SK-N-SH treated with all-trans-retinoic acid at 6 μM for 48 hours (cell line): Measurements from ENCODE around the gene ABHD12B.

Experiments
- ATAC-seq: fragments of 200-7000 bp; cut with Tn5 transposase; 3 replicates; pipeline ENCODE4 v1.9.1; 2020; ENCODE audit warnings: mild to moderate bottlenecking, moderate library complexity
- ARNTL ChIP-seq: fragments of 450-650 bp; formaldehyde crosslinking; IDR thresholded peaks from 2 replicates; pipeline ENCODE4 v1.5.0; 2020; ENCODE audit warnings: low read depth, mild to moderate bottlenecking, moderate library complexity, borderline replicate concordance
- BACH2 ChIP-seq: fragments of 250-450 bp; sonication (Bioruptor Pico); IDR thresholded peaks from 2 replicates; pipeline ENCODE4 v1.9.0; 2021; ENCODE audit warnings: mild to moderate bottlenecking, borderline replicate concordance
- CSDC2 ChIP-seq: fragments of 250-450 bp; sonication (Bioruptor Pico); IDR thresholded peaks from 2 replicates; pipeline ENCODE4 v1.5.0; 2020; ENCODE audit warnings: mild to moderate bottlenecking, moderate library complexity
- CSRNP3 ChIP-seq: fragments of 250-450 bp; sonication (Bioruptor Pico); IDR thresholded peaks from 2 replicates; pipeline ENCODE4 v1.5.1; 2021; ENCODE audit warnings: mild to moderate bottlenecking, moderate library complexity
- ESRRG ChIP-seq: fragments of 250-450 bp; sonication (Bioruptor Pico); IDR thresholded peaks from 2 replicates; pipeline ENCODE4 v1.6.1; 2021; ENCODE audit warnings: mild to moderate bottlenecking
- GLIS3 ChIP-seq: fragments of 250-450 bp; sonication (Bioruptor Pico); IDR thresholded peaks from 2 replicates; pipeline ENCODE4 v1.5.0; 2020; ENCODE audit warnings: mild to moderate bottlenecking, moderate library complexity
- ISL1 ChIP-seq: fragments of 250-450 bp; sonication (Bioruptor Pico); IDR thresholded peaks from 2 replicates; pipeline ENCODE4 v2.1.2; 2022; ENCODE audit warnings: mild to moderate bottlenecking, moderate library complexity
- OSR1 ChIP-seq: fragments of 250-450 bp; sonication (Bioruptor Pico); IDR thresholded peaks from 2 replicates; pipeline ENCODE4 v1.8.0; 2022; ENCODE audit warnings: moderate library complexity, mild to moderate bottlenecking, inconsistent platforms
- PATZ1 ChIP-seq: fragments of 250-450 bp; sonication (Bioruptor Pico); IDR thresholded peaks from 2 replicates; pipeline ENCODE4 v1.8.0; 2020; ENCODE audit warnings: mild to moderate bottlenecking, moderate library complexity, borderline replicate concordance
- POU6F1 ChIP-seq: fragments of 250-450 bp; sonication (Bioruptor Pico); IDR thresholded peaks from 2 replicates; pipeline ENCODE4 v1.8.0; 2021; ENCODE audit warnings: low read depth, mild to moderate bottlenecking, moderate library complexity, borderline replicate concordance
- PPARA ChIP-seq: fragments of 250-450 bp; sonication (Bioruptor Pico); IDR thresholded peaks from 2 replicates; pipeline ENCODE4 v1.5.0; 2020; ENCODE audit warnings: mild to moderate bottlenecking, borderline replicate concordance
- RARB ChIP-seq: fragments of 250-450 bp; sonication (Bioruptor Pico); IDR thresholded peaks from 2 replicates; pipeline ENCODE4 v1.8.0; 2021; ENCODE audit warnings: mild to moderate bottlenecking, moderate library complexity
- SNAI2 ChIP-seq: fragments of 250-450 bp; sonication (Bioruptor Pico); IDR thresholded peaks from 2 replicates; pipeline ENCODE4 v1.5.0; 2020; ENCODE audit warnings: mild to moderate bottlenecking, moderate library complexity
- TCF4 ChIP-seq: fragments of 250-450 bp; sonication (Bioruptor Pico); IDR thresholded peaks from 2 replicates; pipeline ENCODE4 v1.8.0; 2021; ENCODE audit warnings: mild to moderate bottlenecking, moderate library complexity, borderline replicate concordance
- TOX ChIP-seq: fragments of 250-450 bp; sonication (Bioruptor Pico); IDR thresholded peaks from 2 replicates; pipeline ENCODE4 v1.8.0; 2021; ENCODE audit warnings: mild to moderate bottlenecking, moderate library complexity, borderline replicate concordance
- ZC3H10 ChIP-seq: fragments of 250-450 bp; sonication (Bioruptor Pico); IDR thresholded peaks from 2 replicates; pipeline ENCODE4 v1.5.1; 2021; ENCODE audit warnings: mild to moderate bottlenecking, moderate library complexity
- ZFP3 ChIP-seq: fragments of 250-450 bp; sonication (Bioruptor Pico); IDR thresholded peaks from 2 replicates; pipeline ENCODE4 v1.5.0; 2020; ENCODE audit warnings: mild to moderate bottlenecking, moderate library complexity
- ZFP30 ChIP-seq: fragments of 450-650 bp; formaldehyde crosslinking; IDR thresholded peaks from 2 replicates; pipeline ENCODE4 v1.5.0; 2022; ENCODE audit warnings: mild to moderate bottlenecking, moderate library complexity
- ZNF70 ChIP-seq: fragments of 450-650 bp; formaldehyde crosslinking; IDR thresholded peaks from 2 replicates; pipeline ENCODE4 v1.5.0; 2020; ENCODE audit warnings: mild to moderate bottlenecking, moderate library complexity
- ZNF8 ChIP-seq: fragments of 450-650 bp; formaldehyde crosslinking; IDR thresholded peaks from 2 replicates; pipeline ENCODE4 v1.5.0; 2020; ENCODE audit warnings: mild to moderate bottlenecking, moderate library complexity
- TF ChIP-seq, protein P1 (sequence below): fragments of 250-450 bp; sonication (Bioruptor Pico); IDR thresholded peaks from 2 replicates; pipeline ENCODE4 v1.5.0; 2020; ENCODE audit warnings: mild to moderate bottlenecking, moderate library complexity

Gene ABHD12B

DNA sequence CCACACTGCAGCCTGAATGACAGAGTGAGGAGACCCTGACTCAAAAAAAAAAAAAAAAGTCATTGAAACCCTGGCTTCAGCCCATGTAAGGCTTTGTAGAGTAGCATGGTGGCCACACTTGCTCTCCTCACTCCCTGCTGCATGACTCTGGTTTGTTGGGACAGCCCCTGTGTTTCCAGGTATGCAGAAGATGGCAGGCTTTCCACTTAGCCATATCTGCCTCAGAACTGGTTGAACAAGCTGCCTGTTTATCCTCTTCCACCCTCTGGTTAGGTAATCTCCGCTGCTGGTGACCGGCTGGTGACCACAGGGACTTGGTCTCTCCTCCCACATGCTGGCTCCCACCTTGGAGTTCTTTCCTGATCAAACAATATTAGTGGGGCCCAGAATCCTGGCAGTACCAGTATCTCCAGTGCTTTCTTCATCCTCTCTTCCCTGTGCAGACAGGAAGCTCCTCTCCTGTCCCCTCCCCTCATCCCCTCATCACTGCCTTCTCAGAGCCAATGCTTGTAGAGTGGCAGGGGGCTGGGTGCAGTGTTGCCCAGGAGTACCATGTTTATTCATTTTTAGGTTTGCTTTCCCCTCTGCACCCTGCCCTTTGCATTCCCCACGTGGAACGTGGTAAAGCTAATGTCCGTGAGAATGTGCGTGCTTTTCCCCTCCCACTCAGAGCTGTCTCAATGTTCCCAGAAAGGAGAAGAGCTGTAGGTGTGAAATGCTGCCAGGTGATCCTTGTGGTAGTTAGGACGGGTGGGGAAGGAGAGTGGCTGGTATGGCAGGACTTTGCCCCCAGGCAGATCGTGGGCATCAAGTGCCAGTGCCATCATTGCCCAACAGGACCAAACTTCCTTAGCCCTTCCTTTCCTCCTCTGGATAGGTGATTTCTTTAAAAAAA is 11.3 kb downstream of the ABHD12B start:
- no peak for TF ChIP-seq ZFP3 (CRISPR knock-in tag)
- no peak for TF ChIP-seq TCF4 (CRISPR knock-in tag)
- TF ChIP-seq ISL1: no peak
- no peak for TF ChIP-seq ARNTL
- no peak for TF ChIP-seq SNAI2
- TF ChIP-seq POU6F1 (CRISPR knock-in tag): no peak
- TF ChIP-seq PPARA (CRISPR knock-in tag): no peak
- TF ChIP-seq ZC3H10 (CRISPR knock-in tag): no peak
- TF ChIP-seq TOX (CRISPR knock-in tag): no peak
- no peak for TF ChIP-seq ZNF70 (CRISPR knock-in tag)
- TF ChIP-seq PATZ1 (CRISPR knock-in tag): no peak
- TF ChIP-seq ZFP30: no peak
- TF ChIP-seq RARB (CRISPR knock-in tag): no peak
- no peak for TF ChIP-seq CSRNP3 (CRISPR knock-in tag)
- TF ChIP-seq CSDC2 (CRISPR knock-in tag): no peak
- TF ChIP-seq OSR1 (CRISPR knock-in tag): no peak
- TF ChIP-seq, protein P1, sequence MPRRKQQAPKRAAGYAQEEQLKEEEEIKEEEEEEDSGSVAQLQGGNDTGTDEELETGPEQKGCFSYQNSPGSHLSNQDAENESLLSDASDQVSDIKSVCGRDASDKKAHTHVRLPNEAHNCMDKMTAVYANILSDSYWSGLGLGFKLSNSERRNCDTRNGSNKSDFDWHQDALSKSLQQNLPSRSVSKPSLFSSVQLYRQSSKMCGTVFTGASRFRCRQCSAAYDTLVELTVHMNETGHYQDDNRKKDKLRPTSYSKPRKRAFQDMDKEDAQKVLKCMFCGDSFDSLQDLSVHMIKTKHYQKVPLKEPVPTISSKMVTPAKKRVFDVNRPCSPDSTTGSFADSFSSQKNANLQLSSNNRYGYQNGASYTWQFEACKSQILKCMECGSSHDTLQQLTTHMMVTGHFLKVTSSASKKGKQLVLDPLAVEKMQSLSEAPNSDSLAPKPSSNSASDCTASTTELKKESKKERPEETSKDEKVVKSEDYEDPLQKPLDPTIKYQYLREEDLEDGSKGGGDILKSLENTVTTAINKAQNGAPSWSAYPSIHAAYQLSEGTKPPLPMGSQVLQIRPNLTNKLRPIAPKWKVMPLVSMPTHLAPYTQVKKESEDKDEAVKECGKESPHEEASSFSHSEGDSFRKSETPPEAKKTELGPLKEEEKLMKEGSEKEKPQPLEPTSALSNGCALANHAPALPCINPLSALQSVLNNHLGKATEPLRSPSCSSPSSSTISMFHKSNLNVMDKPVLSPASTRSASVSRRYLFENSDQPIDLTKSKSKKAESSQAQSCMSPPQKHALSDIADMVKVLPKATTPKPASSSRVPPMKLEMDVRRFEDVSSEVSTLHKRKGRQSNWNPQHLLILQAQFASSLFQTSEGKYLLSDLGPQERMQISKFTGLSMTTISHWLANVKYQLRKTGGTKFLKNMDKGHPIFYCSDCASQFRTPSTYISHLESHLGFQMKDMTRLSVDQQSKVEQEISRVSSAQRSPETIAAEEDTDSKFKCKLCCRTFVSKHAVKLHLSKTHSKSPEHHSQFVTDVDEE (CRISPR knock-in tag): no peak
- no peak for TF ChIP-seq ESRRG
- ATAC-seq: no peak

DNA sequence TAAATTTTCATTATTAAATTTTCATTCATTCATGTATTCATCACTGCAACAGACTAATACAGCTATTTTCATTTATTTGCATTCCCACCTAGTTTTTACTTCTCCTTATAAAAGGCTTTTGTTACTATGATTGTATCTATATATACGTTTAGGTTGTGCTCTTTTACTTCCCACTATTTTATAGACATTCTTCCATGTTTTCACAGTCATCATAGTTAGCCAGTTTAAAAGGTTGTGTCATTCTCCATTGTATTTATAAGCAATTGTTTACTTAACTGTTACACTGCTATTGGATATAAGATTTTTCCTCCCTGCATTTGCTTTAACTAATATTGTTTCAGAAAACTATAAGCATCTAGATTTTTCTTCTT is 12.0 kb downstream of the ABHD12B start:
- ATAC-seq: no peak
- TF ChIP-seq OSR1 (CRISPR knock-in tag) (no peak), ZNF8 (CRISPR knock-in tag) (no peak), ZFP3 (CRISPR knock-in tag) (no peak), ARNTL (no peak), TCF4 (CRISPR knock-in tag) (no peak), ZNF70 (CRISPR knock-in tag) (no peak), GLIS3 (CRISPR knock-in tag) (no peak), ZC3H10 (CRISPR knock-in tag) (no peak), CSRNP3 (CRISPR knock-in tag) (no peak), RARB (CRISPR knock-in tag) (no peak), BACH2 (CRISPR knock-in tag) (no peak)
- TF ChIP-seq, protein P1 (CRISPR knock-in tag): no peak
- TF ChIP-seq, all 23 proteins: peak for 0
